H1 (cell line): ENCODE results near the gene RGS17. TPM values are rescaled to one million over a fixed set of nuclear protein-coding genes. Genes with fewer than 3 reads are reported as not detected.

ENCODE experiments used
- CTCF ChIA-PET: fragments of 300-600 bp; sonication (Branson Sonifier 250); formaldehyde crosslinking; loops from one replicate; lab custom pipeline; 2021; ENCODE audit not compliant: partially characterized antibody; lab: Charles Lee
- POLR2A ChIA-PET: fragments of 300-600 bp; sonication (Branson Sonifier 250); formaldehyde crosslinking; loops from one replicate; lab custom pipeline; 2021; ENCODE audit warnings: inconsistent platforms; ENCODE audit not compliant: partially characterized antibody; lab: Charles Lee
- DNase-seq, 2 experiments: peaks; one replicate each; pipeline versions ENCODE4 v3.0.0 to v3.0.0-alpha.2; 2010 to 2022; ENCODE audit warnings: low spot score in 2 of 2, low read depth in 1 of 2, mixed read lengths in 1 of 2
- FAIRE-seq: peaks from 2 replicates; lab custom pipeline; 2011; peaks lifted over from hg19 to GRCh38; lab: Jason Lieb, UNC
- H2AFZ ChIP-seq: 2 replicates; pipeline ENCODE4 v1.8.1; 2012; ENCODE audit warnings: low read length, inconsistent platforms
- H2AK5ac ChIP-seq: 2 replicates; pipeline ENCODE4 v1.6.1; 2013; ENCODE audit warnings: low read depth, low read length
- H2BK120ac ChIP-seq: replicated peaks from 2 replicates; pipeline ENCODE3; 2013; ENCODE audit warnings: low read depth, low read length, inconsistent platforms
- H2BK12ac ChIP-seq: 2 replicates; pipeline ENCODE4 v1.6.1; 2013; ENCODE audit warnings: low read depth, low read length
- H2BK15ac ChIP-seq: 2 replicates; pipeline ENCODE4 v1.6.1; 2013; ENCODE audit warnings: low read length
- H2BK20ac ChIP-seq: 2 replicates; pipeline ENCODE4 v1.6.1; 2013; ENCODE audit warnings: low read length
- H2BK5ac ChIP-seq: 2 replicates; pipeline ENCODE4 v1.6.1; 2013; ENCODE audit warnings: low read depth, low read length
- H3K14ac ChIP-seq: 2 replicates; pipeline ENCODE4 v1.6.1; 2013; ENCODE audit warnings: inconsistent platforms; ENCODE audit not compliant: insufficient read length
- H3K18ac ChIP-seq: 2 replicates; pipeline ENCODE4 v1.6.1; 2013; ENCODE audit warnings: low read length; ENCODE audit errors: extremely low read depth
- H3K23ac ChIP-seq: 2 replicates; pipeline ENCODE4 v1.6.1; 2013; ENCODE audit warnings: inconsistent platforms; ENCODE audit not compliant: insufficient read length
- H3K23me2 ChIP-seq: 2 replicates; pipeline ENCODE4 v1.6.1; 2013; ENCODE audit warnings: low read depth, low read length
- H3K27ac ChIP-seq: 2 replicates; pipeline ENCODE4 v1.6.1; 2011; ENCODE audit warnings: low read depth, low read length, inconsistent platforms
- H3K27me3 ChIP-seq, 4 experiments: replicated peaks in 1 of 4; 1 replicate in 1 of 4; 2 replicates in 3 of 4; pipeline versions ENCODE4 v1.6.1 to v1.8.1; 2011 to 2013; ENCODE audit warnings: low read length in 3 of 4, mild to moderate bottlenecking in 3 of 4, inconsistent platforms in 2 of 4, mixed read lengths in 2 of 4, moderate library complexity in 1 of 4; ENCODE audit not compliant: control insufficient read depth in 3 of 4, insufficient read depth in 3 of 4; ENCODE audit errors: extremely low read depth in 1 of 4
- H3K36me3 ChIP-seq, 4 experiments: 2 replicates each; pipeline versions ENCODE4 v1.6.1 to v1.8.1; 2011 to 2013; ENCODE audit warnings: mild to moderate bottlenecking in 4 of 4, low read length in 3 of 4, moderate library complexity in 2 of 4, control low read depth in 1 of 4, inconsistent platforms in 1 of 4; ENCODE audit not compliant: insufficient read depth in 4 of 4, control insufficient read depth in 2 of 4
- H3K4ac ChIP-seq: replicated peaks from 2 replicates; pipeline ENCODE3; 2013; ENCODE audit warnings: low read length, low read depth, mixed read lengths, inconsistent platforms; ENCODE audit not compliant: insufficient read length
- H3K4me1 ChIP-seq, 4 experiments: replicated peaks in 1 of 4; 1 replicate in 1 of 4; 2 replicates in 3 of 4; pipeline versions ENCODE4 v1.6.1 to v1.8.1; 2011 to 2013; ENCODE audit warnings: low read length in 3 of 4, inconsistent platforms in 2 of 4, mixed read lengths in 1 of 4; ENCODE audit not compliant: insufficient read depth in 4 of 4, control insufficient read depth in 3 of 4
- H3K4me2 ChIP-seq, 2 experiments: 2 replicates each; pipeline versions ENCODE4 v1.6.1 to v1.8.1; 2011 to 2013; ENCODE audit warnings: low read depth in 2 of 2, low read length in 2 of 2, control low read depth in 1 of 2, inconsistent platforms in 1 of 2, mild to moderate bottlenecking in 1 of 2; ENCODE audit not compliant: insufficient read depth in 1 of 2
- H3K4me3 ChIP-seq, 4 experiments: fragments of 200-600, 300-600 bp in 1 of 4; sonication (generic), shearing (Covaris generic), sonication (Bioruptor Twin) in 1 of 4; 2 replicates each; pipeline versions ENCODE4 v1.5.1 to v1.8.1; 2011 to 2016; ENCODE audit warnings: low read length in 4 of 4, low read depth in 3 of 4, control low read depth in 2 of 4, inconsistent platforms in 2 of 4, mild to moderate bottlenecking in 2 of 4, mixed read lengths in 1 of 4, moderate library complexity in 1 of 4; ENCODE audit not compliant: insufficient read depth in 2 of 4; ENCODE audit errors: extremely low read depth in 1 of 4
- H3K56ac ChIP-seq: replicated peaks from 2 replicates; pipeline ENCODE3; 2013; ENCODE audit warnings: low read depth, mild to moderate bottlenecking, mixed read lengths, low read length, inconsistent platforms; ENCODE audit not compliant: insufficient read length
- H3K79me1 ChIP-seq: 2 replicates; pipeline ENCODE4 v1.6.1; 2013; ENCODE audit warnings: low read depth, low read length, control low read depth
- H3K79me2 ChIP-seq, 2 experiments: 2 replicates each; pipeline versions ENCODE4 v1.6.1 to v1.8.1; 2012 to 2013; ENCODE audit warnings: low read length in 2 of 2, mild to moderate bottlenecking in 2 of 2, inconsistent platforms in 1 of 2; ENCODE audit not compliant: insufficient read depth in 2 of 2, control insufficient read depth in 1 of 2
- H3K9ac ChIP-seq, 4 experiments: replicated peaks in 1 of 4; 1 replicate in 1 of 4; 2 replicates in 3 of 4; pipeline versions ENCODE4 v1.6.1 to v1.8.1; 2011 to 2013; ENCODE audit warnings: low read depth in 3 of 4, low read length in 3 of 4, control low read depth in 2 of 4, mild to moderate bottlenecking in 2 of 4, moderate library complexity in 2 of 4, inconsistent platforms in 1 of 4; ENCODE audit errors: extremely low read depth in 1 of 4
- H3K9me3 ChIP-seq, 2 experiments: 2 replicates each; pipeline versions ENCODE4 v1.6.1 to v1.8.1; 2012 to 2013; ENCODE audit warnings: mild to moderate bottlenecking in 2 of 2, moderate library complexity in 2 of 2, control low read depth in 1 of 2, inconsistent platforms in 1 of 2, low read depth in 1 of 2, low read length in 1 of 2, mixed read lengths in 1 of 2; ENCODE audit not compliant: insufficient read depth in 2 of 2
- H4K20me1 ChIP-seq, 2 experiments: replicated peaks in 1 of 2; 2 replicates each; pipeline versions ENCODE3 to v1.8.1; 2011 to 2013; ENCODE audit warnings: inconsistent platforms in 2 of 2, low read length in 2 of 2, mild to moderate bottlenecking in 1 of 2; ENCODE audit not compliant: insufficient read depth in 2 of 2, control insufficient read depth in 1 of 2
- H4K5ac ChIP-seq: 2 replicates; pipeline ENCODE4 v1.6.1; 2013; ENCODE audit warnings: low read length, low read depth, mixed read lengths, inconsistent platforms; ENCODE audit not compliant: insufficient read length
- H4K8ac ChIP-seq: 2 replicates; pipeline ENCODE4 v1.8.0; 2013; ENCODE audit warnings: mild to moderate bottlenecking, moderate library complexity, low read length, inconsistent platforms; ENCODE audit not compliant: insufficient read depth; ENCODE audit errors: extremely low read depth
- H4K91ac ChIP-seq: replicated peaks from 2 replicates; pipeline ENCODE3; 2013; ENCODE audit warnings: low read length, mixed read lengths, inconsistent platforms; ENCODE audit not compliant: insufficient read length
- HDAC2 ChIP-seq, 2 experiments: fragments of 300-600 bp in 1 of 2; sonication (generic) in 1 of 2; IDR thresholded peaks; 2 replicates each; pipeline ENCODE4 v1.6.1; 2011 to 2012; ENCODE audit warnings: low read depth in 2 of 2, low read length in 2 of 2, mild to moderate bottlenecking in 2 of 2, moderate library complexity in 2 of 2, borderline replicate concordance in 1 of 2, inconsistent platforms in 1 of 2
- SRF ChIP-seq: IDR thresholded peaks from 2 replicates; pipeline ENCODE4 v1.6.1; 2011; ENCODE audit warnings: mild to moderate bottlenecking, low read depth, low read length, moderate library complexity
- TCF12 ChIP-seq: IDR thresholded peaks from 2 replicates; pipeline ENCODE4 v1.6.1; 2011; ENCODE audit warnings: low read depth, mild to moderate bottlenecking, low read length
- WGBS, 2 experiments: shearing (Covaris generic) in 1 of 2; methylation state at CpG; one replicate each; pipeline versions ENCODE4 v1.1.6 to v1.1.7; 2013 to 2015; ENCODE audit warnings: low lambda C conversion rate in 2 of 2, mixed read lengths in 2 of 2, inconsistent platforms in 1 of 2, low coverage in 1 of 2, missing lambda C conversion rate in 1 of 2; ENCODE audit not compliant: insufficient replicate concordance in 2 of 2, insufficient coverage in 1 of 2, insufficient read length in 1 of 2; ENCODE audit errors: extremely low coverage in 1 of 2, missing lambda C conversion rate in 1 of 2; 5-methylcytosine and 5-hydroxymethylcytosine counted together
- polyA plus RNA-seq, 7 experiments: library from polyadenylated mRNA; depleted of rRNA in 3 of 7; stranded (reverse) in 5 of 7; unstranded in 2 of 7; fragments of >200 nt in 5 of 7; fragments of 200-250 nt in 2 of 7; gene quantifications; 1 replicate in 5 of 7; 2 replicates in 1 of 7; 4 replicates in 1 of 7; pipeline versions ENCODE4 v1.2.1 to v1.2.3, GENCODE V29; 2011 to 2013; ENCODE audit warnings: missing spikeins in 2 of 7, mixed read lengths in 2 of 7
- total RNA-seq: library from RNA; stranded (reverse); fragmentation: NEBNext Ultra II Directional; extraction: Animal tissue kit (Norgen Biotek cat#: 25700); gene quantifications from 2 replicates; pipeline ENCODE4 v1.2.1, GENCODE V29; 2021

Gene RGS17
- total and polyA plus RNA-seq, 2 of the 8 experiments (the other 6 are each of a cell fraction or from before 2014, with no cell fraction given): 2.0 to 12.2 TPM

- no peak overlapping the region for H3K4ac ChIP-seq
- no peaks in the 10 kb centered on the region for H3K4me1 ChIP-seq
- no peak overlapping the region for H3K18ac ChIP-seq
- no peak overlapping the region for H4K8ac ChIP-seq
- H3K23ac ChIP-seq: no peak overlapping the region
- DNase-seq (no peak), FAIRE-seq (no peak)
- H4K20me1 ChIP-seq: no peaks in the 10 kb centered on the region
- H3K79me2 ChIP-seq: no peaks in the 10 kb centered on the region
- H3K27me3 ChIP-seq: no peaks in the 10 kb centered on the region
- no peak overlapping the region for H3K4me2 ChIP-seq
- H3K9ac ChIP-seq: no peak overlapping the region
- 95% methylated on average over 9 of the region's 9 CpGs; no CpG with 5 or more reads in 1 of the 2 experiments for WGBS, 2 experiments
- no peaks in the 10 kb centered on the region; the same call in 1 of the 2 replicates for H3K23me2 ChIP-seq
- no peak overlapping the region for H2AK5ac ChIP-seq
- no peak overlapping the region for H2AFZ ChIP-seq
- ChIA-PET POLR2A (interaction anchor here (2.0 kb wide), 1 partner anchor 51 kb away, joined by 5 read pairs; the partner anchor contains the start of gene FBXO5), CTCF (interaction anchor here (0.7 to 2.6 kb wide), 10 partner anchors 8 to 480 kb away, joined by 3 to 10 read pairs (median 3); no protein-coding TSS in a partner anchor)
- no peak overlapping the region for H3K27ac ChIP-seq
- no peak overlapping the region for H2BK20ac ChIP-seq
- H4K5ac ChIP-seq: no peak overlapping the region
- H3K14ac ChIP-seq: no peak overlapping the region
- no peak overlapping the region for H2BK12ac ChIP-seq
- no peaks in the 10 kb centered on the region for H3K36me3 ChIP-seq
- no peaks in the 10 kb centered on the region for H3K79me1 ChIP-seq
- H3K9me3 ChIP-seq: no peaks in the 10 kb centered on the region
- no peak overlapping the region for H4K91ac ChIP-seq
- no peak for TF ChIP-seq HDAC2 (IDR thresholded peaks at IDR 0.05; ENCODE audit: borderline replicate concordance in 1 of 2, low read depth in 2 of 2, low read length in 2 of 2)
- no peak for TF ChIP-seq TCF12
- TF ChIP-seq SRF: no peak
- H2BK15ac ChIP-seq: no peak overlapping the region
- H2BK5ac ChIP-seq: no peak overlapping the region
- H2BK120ac ChIP-seq: no peak overlapping the region
- no peak overlapping the region for H3K4me3 ChIP-seq
- H3K56ac ChIP-seq: no peak overlapping the region
These were observed 96.9 kb downstream of the RGS17 start for GRCh38 chr6:153034139-153034538.
